Gastrocnemius medialis (tissue), 4 donors: ENCODE data around the gene ZFP36L2. TPM values are rescaled to one million over a fixed set of nuclear protein-coding genes. Genes with fewer than 3 reads are reported as not detected.

Experiments
- ATAC-seq, 2 donors: fragments of 150-250 bp; one replicate each; pipeline ENCODE4 v1.9.1; 2016
- DNase-seq, 2 donors: peaks; one replicate each; pipeline ENCODE4 v3.0.0-alpha.2; 2019
- H3K27ac ChIP-seq, 4 donors: fragments of 200-600 bp; sonication (generic); 1 replicate in 1 of 4; 2 replicates in 3 of 4; pipeline ENCODE4 v1.5.1; 2016 to 2018; ENCODE audit warnings: mild to moderate bottlenecking in 2 of 4, moderate library complexity in 1 of 4
- H3K27me3 ChIP-seq, 3 donors: fragments of 200-600 bp; sonication (generic) in 2 of 3; 1 replicate in 1 of 3; 2 replicates in 2 of 3; pipeline versions ENCODE4 v1.5.1 to v1.6.0; 2016 to 2019; ENCODE audit warnings: mild to moderate bottlenecking in 1 of 3, moderate library complexity in 1 of 3
- H3K36me3 ChIP-seq, 2 donors: fragments of 200-600 bp; sonication (generic) in 1 of 2; one replicate each; pipeline ENCODE4 v1.5.1; 2017 to 2018
- H3K4me1 ChIP-seq, 2 donors: fragments of 200-600 bp; sonication (generic) in 1 of 2; one replicate each; pipeline ENCODE4 v1.5.1; 2016 to 2017; ENCODE audit warnings: mild to moderate bottlenecking in 2 of 2
- H3K4me3 ChIP-seq, 4 donors: fragments of 200-600 bp; sonication (generic) in 3 of 4; 1 replicate in 1 of 4; 2 replicates in 3 of 4; pipeline ENCODE4 v1.5.1; 2016 to 2019; ENCODE audit warnings: mild to moderate bottlenecking in 2 of 4
- H3K9me3 ChIP-seq, 3 donors: fragments of 200-600 bp; sonication (generic) in 2 of 3; 1 replicate in 1 of 3; 2 replicates in 2 of 3; pipeline ENCODE4 v1.5.1; 2016 to 2019
- CTCF ChIP-seq, 5 experiments: fragments of 450-650 bp in 3 of 5; fragments of 200-600 bp in 2 of 5; sonication (generic) in 2 of 5; IDR thresholded peaks in 4 of 5; conservative IDR thresholded peaks in 1 of 5; 1 replicate in 4 of 5; 2 replicates in 1 of 5; pipeline ENCODE4 v1.5.1; 2016 to 2019; ENCODE audit warnings: antibody characterized with exemption in 5 of 5, mild to moderate bottlenecking in 3 of 5, moderate library complexity in 3 of 5
- POLR2A ChIP-seq, 2 donors: fragments of 450-650 bp; IDR thresholded peaks; one replicate each; pipeline ENCODE4 v1.6.1; 2017; ENCODE audit warnings: antibody characterized with exemption in 2 of 2, mild to moderate bottlenecking in 2 of 2, moderate library complexity in 2 of 2
- in situ Hi-C, 4 donors: fragments of 200-750 bp; cut with MboI; loops; one replicate each; pipeline versions ENCODE4 v1.15.0 to v1.8.0; 2017; ENCODE audit warnings: low sequenced_read_pairs in 4 of 4
- intact Hi-C: fragments of 100-400 bp; cut with DNase I; formaldehyde crosslinking; loops from one replicate; pipeline ENCODE4 v1.15.1; 2023; ENCODE audit warnings: low total_unique reads
- total RNA-seq, 4 donors: library from RNA; depleted of rRNA; stranded (reverse); fragments of >200 nt; gene quantifications; one replicate each; pipeline versions ENCODE4 v1.1.0 to v1.2.3, GENCODE V29; 2016

ZFP36L2 gene
- total RNA-seq, 4 donors from 2014 or later: 15.5 to 58.6 (median 44.8) TPM

- intact Hi-C loops (no loop called here), in situ Hi-C loops (no loop called here)
- Histone ChIP-seq H3K36me3 (no peaks in the 10 kb centered on the region), H3K4me1 (peaks cover 11 to 40% of the 10 kb centered on the region in 2 donors), H3K27ac (peak overlapping the region; percentile 72 to 88 (median 77)), H3K4me3 (no peak overlapping the region), H3K27me3 (no peaks in the 10 kb centered on the region), H3K9me3 (no peaks in the 10 kb centered on the region)
- TF ChIP-seq POLR2A (IDR thresholded peaks at IDR 0.05) (no peak), CTCF (IDR thresholded peaks at IDR 0.05 in 4 of 5, conservative IDR thresholded peaks at IDR 0.05 in 1 of 5) (no peak)
- DNase-seq (no peak), ATAC-seq (no peak)
These were observed 44.7 kb upstream of the ZFP36L2 start for GRCh38 chr2:43270930-43271615.

GRCh38 chr2:43270461-43270860 lies 44.1 kb upstream of the ZFP36L2 start:
- Histone ChIP-seq H3K27ac (peak overlapping the region; percentile 72 to 88 (median 77)), H3K9me3 (no peaks in the 10 kb centered on the region), H3K4me3 (no peak overlapping the region), H3K27me3 (no peaks in the 10 kb centered on the region), H3K4me1 (peaks cover 11 to 44% of the 10 kb centered on the region in 2 donors), H3K36me3 (no peaks in the 10 kb centered on the region)
- in situ Hi-C loops (no loop called here), intact Hi-C loops (no loop called here)
- no peak for TF ChIP-seq CTCF (IDR thresholded peaks at IDR 0.05 in 4 of 5, conservative IDR thresholded peaks at IDR 0.05 in 1 of 5)
- TF ChIP-seq POLR2A (IDR thresholded peaks at IDR 0.05): no peak
- DNase-seq: no peak
- ATAC-seq: no peak

- Histone ChIP-seq H3K27ac (peak overlapping the region; percentile 72 to 88 (median 77)), H3K36me3 (no peaks in the 10 kb centered on the region), H3K4me3 (peak overlapping the region in 2 of 4 donors; percentile 7 to 17), H3K9me3 (no peaks in the 10 kb centered on the region), H3K27me3 (no peaks in the 10 kb centered on the region), H3K4me1 (peaks cover 11 to 52% of the 10 kb centered on the region in 2 donors)
- peak; percentile 86 to 89 for ATAC-seq
- peak; percentile 89 to 91 for DNase-seq
- intact Hi-C loops: loop anchor here (5.0 kb wide), 2 partner anchors 33 to 123 kb away; no protein-coding TSS in a partner anchor
- in situ Hi-C loops: no loop called here
- TF ChIP-seq POLR2A (IDR thresholded peaks at IDR 0.05) (peak in 1 of 2 donors; percentile 23), CTCF (IDR thresholded peaks at IDR 0.05 in 4 of 5, conservative IDR thresholded peaks at IDR 0.05 in 1 of 5) (no peak)
These were observed 43.3 kb upstream of the ZFP36L2 start for GRCh38 chr2:43269706-43270105.

DNA sequence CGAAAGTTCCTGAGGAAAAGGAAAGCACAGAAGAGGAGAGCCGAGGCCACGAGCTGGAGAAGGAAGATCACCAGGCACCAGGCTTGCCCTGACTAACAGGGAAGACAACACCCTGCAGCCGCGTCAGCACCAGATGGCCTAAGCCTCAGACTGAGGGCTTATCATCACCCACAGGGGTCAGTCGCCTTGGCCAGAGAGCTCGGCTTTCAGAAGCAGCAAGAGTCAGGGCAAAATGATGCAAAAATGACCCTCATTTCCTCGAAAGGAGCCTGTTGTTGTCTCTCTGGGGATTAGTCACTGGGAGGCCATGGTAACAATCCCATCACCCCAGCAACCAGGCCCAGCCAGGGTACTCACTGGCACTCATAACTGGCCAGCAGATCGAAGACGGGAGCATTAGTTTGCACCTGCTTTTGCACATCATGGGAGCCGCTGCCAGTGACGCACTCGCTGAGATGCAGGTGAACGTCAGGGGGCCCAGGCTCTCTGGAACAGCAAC lies 42.7 kb upstream of the ZFP36L2 start:
- TF ChIP-seq POLR2A (IDR thresholded peaks at IDR 0.05) (peak; percentile 39 to 58), CTCF (IDR thresholded peaks at IDR 0.05 in 4 of 5, conservative IDR thresholded peaks at IDR 0.05 in 1 of 5) (no peak)
- in situ Hi-C loops (no loop called here), intact Hi-C loops (loop anchor here (5.0 kb wide), 2 partner anchors 33 to 123 kb away; no protein-coding TSS in a partner anchor)
- H3K27me3 ChIP-seq: no peaks in the 10 kb centered on the region
- H3K4me1 ChIP-seq: peaks cover 11 to 55% of the 10 kb centered on the region in 2 donors
- no peaks in the 10 kb centered on the region for H3K9me3 ChIP-seq
- peak overlapping the region in 3 of 4 donors; percentile 7 to 17 (median 14) for H3K4me3 ChIP-seq
- H3K36me3 ChIP-seq: no peaks in the 10 kb centered on the region
- DNase-seq (peak; percentile 91 to 92), ATAC-seq (peak; percentile 80 to 81)
- H3K27ac ChIP-seq: peak overlapping the region; percentile 72 to 88 (median 77)
